Right atrium auricular region (tissue), 2 donors: ENCODE results near the gene DOK5. TPM values are rescaled to one million over a fixed set of nuclear protein-coding genes. Genes with fewer than 3 reads are reported as not detected.

Experiments
- DNase-seq: peaks from one replicate; pipeline ENCODE4 v3.0.0-alpha.2; 2019; ENCODE audit warnings: low spot score
- H3K27ac ChIP-seq, 2 donors: fragments of 200-600 bp; sonication (generic); 1 replicate in 1 of 2; 2 replicates in 1 of 2; pipeline ENCODE4 v1.5.1; 2016 to 2019
- H3K27me3 ChIP-seq, 2 donors: fragments of 200-600 bp; sonication (generic); one replicate each; pipeline versions ENCODE4 v1.5.1 to v1.6.0; 2017 to 2019
- H3K36me3 ChIP-seq: fragments of 200-600 bp; sonication (generic); one replicate; pipeline ENCODE4 v1.5.1; 2016
- H3K4me1 ChIP-seq, 2 donors: fragments of 200-600 bp; sonication (generic); one replicate each; pipeline versions ENCODE4 v1.5.1 to v1.6.0; 2017 to 2019
- H3K4me3 ChIP-seq, 2 donors: fragments of 200-600 bp; sonication (generic); 1 replicate in 1 of 2; 2 replicates in 1 of 2; pipeline ENCODE4 v1.5.1; 2017 to 2019; ENCODE audit warnings: mild to moderate bottlenecking in 1 of 2, moderate library complexity in 1 of 2
- H3K9me3 ChIP-seq, 2 donors: fragments of 200-600 bp; sonication (generic); one replicate each; pipeline ENCODE4 v1.5.1; 2019
- total RNA-seq, 2 donors: library from RNA; depleted of rRNA; stranded (reverse); fragments of >200 nt; gene quantifications; one replicate each; pipeline ENCODE4 v1.1.0, GENCODE V29; 2016
- TF ChIP-seq, protein P1 (sequence below), 2 donors: fragments of 200-600 bp; sonication (generic); IDR thresholded peaks; one replicate each; pipeline ENCODE4 v1.5.1; 2019; ENCODE audit warnings: antibody characterized with exemption in 2 of 2

DOK5 gene
- total RNA-seq, 2 donors from 2014 or later, result 11.6 to 16.9 TPM

DNA sequence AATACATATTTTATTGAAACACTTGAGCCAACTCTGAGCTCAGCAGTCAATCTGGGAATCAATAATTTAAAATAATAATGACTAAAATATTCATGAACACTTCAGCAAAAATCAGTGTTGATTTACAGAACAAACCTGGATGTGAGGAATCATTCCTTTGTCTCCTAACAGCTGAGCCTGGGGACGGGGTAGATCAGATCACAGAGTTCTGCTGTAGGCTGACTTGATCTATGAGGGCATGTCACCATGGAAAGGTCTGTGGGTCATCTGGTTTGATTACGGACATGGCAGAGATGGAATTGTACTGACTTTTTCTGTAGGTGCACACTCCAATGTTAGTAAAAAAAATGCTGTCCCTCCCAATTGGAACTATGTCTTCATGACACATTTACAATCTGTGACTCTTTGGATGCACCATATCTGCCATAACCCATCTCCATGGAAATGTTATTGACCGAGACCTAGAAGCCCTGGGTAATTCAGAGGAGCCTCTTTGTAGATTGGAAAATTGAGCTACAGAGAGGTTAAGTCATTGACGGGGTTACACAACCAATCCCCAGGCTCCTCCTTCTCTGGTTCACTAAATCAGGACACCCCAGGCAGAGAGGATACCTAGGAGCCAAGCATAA is 114.1 kb downstream of the DOK5 start:
- Histone ChIP-seq H3K4me3 (no peak overlapping the region), H3K4me1 (no peaks in the 10 kb centered on the region), H3K27ac (no peak overlapping the region), H3K36me3 (no peaks in the 10 kb centered on the region), H3K9me3 (no peaks in the 10 kb centered on the region), H3K27me3 (no peaks in the 10 kb centered on the region)
- DNase-seq, result no peak
- TF ChIP-seq, protein P1, sequence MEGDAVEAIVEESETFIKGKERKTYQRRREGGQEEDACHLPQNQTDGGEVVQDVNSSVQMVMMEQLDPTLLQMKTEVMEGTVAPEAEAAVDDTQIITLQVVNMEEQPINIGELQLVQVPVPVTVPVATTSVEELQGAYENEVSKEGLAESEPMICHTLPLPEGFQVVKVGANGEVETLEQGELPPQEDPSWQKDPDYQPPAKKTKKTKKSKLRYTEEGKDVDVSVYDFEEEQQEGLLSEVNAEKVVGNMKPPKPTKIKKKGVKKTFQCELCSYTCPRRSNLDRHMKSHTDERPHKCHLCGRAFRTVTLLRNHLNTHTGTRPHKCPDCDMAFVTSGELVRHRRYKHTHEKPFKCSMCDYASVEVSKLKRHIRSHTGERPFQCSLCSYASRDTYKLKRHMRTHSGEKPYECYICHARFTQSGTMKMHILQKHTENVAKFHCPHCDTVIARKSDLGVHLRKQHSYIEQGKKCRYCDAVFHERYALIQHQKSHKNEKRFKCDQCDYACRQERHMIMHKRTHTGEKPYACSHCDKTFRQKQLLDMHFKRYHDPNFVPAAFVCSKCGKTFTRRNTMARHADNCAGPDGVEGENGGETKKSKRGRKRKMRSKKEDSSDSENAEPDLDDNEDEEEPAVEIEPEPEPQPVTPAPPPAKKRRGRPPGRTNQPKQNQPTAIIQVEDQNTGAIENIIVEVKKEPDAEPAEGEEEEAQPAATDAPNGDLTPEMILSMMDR (IDR thresholded peaks at IDR 0.05), result no peak

DNA sequence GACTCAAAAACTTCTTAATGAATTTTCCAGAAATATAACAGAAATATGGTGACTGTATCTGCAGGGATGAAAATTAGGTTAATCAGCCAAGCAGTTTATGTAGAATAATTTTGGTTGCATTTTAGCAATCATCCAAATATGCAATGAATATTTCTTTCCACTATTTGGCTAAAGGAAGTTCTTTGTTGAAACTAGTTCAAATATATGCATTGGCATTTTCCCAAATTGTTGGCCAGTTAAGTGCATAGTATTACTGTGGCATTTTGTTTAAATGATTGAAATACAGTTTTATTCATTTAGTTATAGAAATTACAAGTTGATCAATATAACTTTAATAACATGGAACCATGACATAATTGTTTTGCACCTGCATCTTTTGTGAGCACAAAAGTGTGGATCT is 115.5 kb downstream of the DOK5 start:
- DNase-seq, result no peak

DNA sequence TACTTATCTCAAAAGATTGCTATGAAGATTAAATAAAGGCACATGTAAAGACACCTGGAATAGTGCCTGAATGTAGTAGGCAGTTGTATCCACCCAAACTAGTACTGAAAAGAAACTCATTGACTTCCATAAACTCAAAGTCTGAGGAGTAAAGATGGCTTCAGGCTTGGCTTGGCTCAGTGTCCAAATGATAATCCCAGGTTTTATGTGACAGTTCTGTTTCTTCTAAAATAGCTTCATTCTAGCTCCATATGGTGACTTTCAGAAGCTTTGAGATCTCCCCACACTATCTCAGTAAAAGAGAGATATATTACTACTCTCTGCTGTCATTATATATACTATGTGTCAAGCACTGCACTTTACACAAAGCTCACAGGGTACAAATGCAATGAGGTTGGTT is 121.3 kb downstream of the DOK5 start:
- no peak overlapping the region for H3K4me3 ChIP-seq
- TF ChIP-seq, protein P1 (IDR thresholded peaks at IDR 0.05), result no peak
- no peaks in the 10 kb centered on the region for H3K9me3 ChIP-seq
- no peaks in the 10 kb centered on the region for H3K4me1 ChIP-seq
- H3K27ac ChIP-seq, result no peak overlapping the region
- DNase-seq, result no peak
- no peaks in the 10 kb centered on the region for H3K36me3 ChIP-seq
- H3K27me3 ChIP-seq, result no peaks in the 10 kb centered on the region

More for the DNA sequence above, 115.5 kb downstream of the DOK5 start:
- no peaks in the 10 kb centered on the region for H3K4me1 ChIP-seq
- no peaks in the 10 kb centered on the region for H3K27me3 ChIP-seq
- TF ChIP-seq, protein P1 (IDR thresholded peaks at IDR 0.05), result no peak
- H3K4me3 ChIP-seq, result no peak overlapping the region
- no peaks in the 10 kb centered on the region for H3K36me3 ChIP-seq
- no peaks in the 10 kb centered on the region for H3K9me3 ChIP-seq
- H3K27ac ChIP-seq, result no peak overlapping the region

DNA sequence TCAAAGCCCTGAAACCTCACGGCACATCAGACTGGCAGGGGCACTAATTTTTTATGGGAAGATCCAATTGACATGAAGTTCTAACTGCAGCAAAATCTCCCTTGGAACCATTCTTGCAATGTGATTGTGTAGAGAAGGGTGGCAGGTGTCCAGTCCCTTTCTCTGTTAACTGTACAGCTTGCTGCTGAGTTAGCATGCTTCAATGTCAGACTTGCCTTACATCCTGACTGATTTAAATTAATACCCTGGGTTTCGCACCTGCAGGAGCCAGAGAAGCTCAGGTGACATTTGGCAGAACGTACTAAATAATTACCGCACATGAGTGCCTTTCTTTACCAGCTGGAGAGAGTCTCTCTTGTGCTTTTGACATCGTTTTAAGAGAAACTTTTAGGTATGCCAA is 123.0 kb downstream of the DOK5 start:
- Histone ChIP-seq H3K4me1 (no peaks in the 10 kb centered on the region), H3K4me3 (no peak overlapping the region), H3K36me3 (no peaks in the 10 kb centered on the region), H3K27me3 (no peaks in the 10 kb centered on the region), H3K27ac (no peak overlapping the region), H3K9me3 (no peaks in the 10 kb centered on the region)
- no peak for DNase-seq
- TF ChIP-seq, protein P1 (IDR thresholded peaks at IDR 0.05), result no peak

DNA sequence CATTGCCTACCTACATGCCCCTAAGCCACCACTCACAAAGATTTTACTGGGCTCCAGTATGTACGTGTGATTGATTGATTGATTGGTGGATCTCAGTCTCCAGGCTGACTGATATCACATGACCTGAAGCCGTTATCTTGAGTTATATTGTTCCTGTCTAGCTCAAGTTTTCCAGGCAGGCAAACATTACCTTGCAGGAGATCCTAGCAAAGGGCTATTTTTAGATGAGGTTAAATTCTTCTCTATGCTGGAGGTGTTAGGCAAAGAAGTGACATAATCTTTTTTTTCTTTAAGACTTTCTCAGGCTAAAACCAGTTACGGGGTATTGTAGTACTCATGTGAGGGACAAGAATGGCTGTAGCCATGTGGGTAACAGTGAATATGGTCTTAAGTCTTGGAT is 125.2 kb downstream of the DOK5 start:
- Histone ChIP-seq H3K4me3 (no peak overlapping the region), H3K27ac (no peak overlapping the region), H3K27me3 (no peaks in the 10 kb centered on the region), H3K36me3 (no peaks in the 10 kb centered on the region), H3K4me1 (no peaks in the 10 kb centered on the region), H3K9me3 (no peaks in the 10 kb centered on the region)
- TF ChIP-seq, protein P1 (IDR thresholded peaks at IDR 0.05), result no peak
- no peak for DNase-seq
